ENCODE results near the gene SSH2.

DNA sequence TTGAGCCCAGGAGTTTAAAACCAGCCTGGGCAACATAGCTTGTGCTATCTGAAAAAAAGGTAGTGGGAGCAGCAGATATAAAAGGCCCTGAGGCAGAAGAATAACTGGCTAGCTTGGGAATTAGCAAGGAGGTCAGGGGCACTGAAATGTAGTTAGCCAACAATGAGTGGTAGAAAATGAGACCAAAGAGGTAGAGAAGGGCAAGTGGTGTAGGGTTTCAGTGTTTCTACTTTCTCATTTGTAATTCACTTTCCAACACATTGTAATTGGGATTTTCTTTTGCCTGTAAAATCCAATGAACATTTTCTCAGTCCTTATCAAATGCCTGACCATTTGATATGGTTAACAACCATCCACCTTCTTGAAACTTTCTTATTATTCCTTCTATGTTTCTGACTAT lies 212.2 kb downstream of the SSH2 start:
- TF ChIP-seq EZH2 (IDR thresholded peaks at IDR 0.05; ENCODE audit: low read depth): no peak
- TF ChIP-seq, protein P1, sequence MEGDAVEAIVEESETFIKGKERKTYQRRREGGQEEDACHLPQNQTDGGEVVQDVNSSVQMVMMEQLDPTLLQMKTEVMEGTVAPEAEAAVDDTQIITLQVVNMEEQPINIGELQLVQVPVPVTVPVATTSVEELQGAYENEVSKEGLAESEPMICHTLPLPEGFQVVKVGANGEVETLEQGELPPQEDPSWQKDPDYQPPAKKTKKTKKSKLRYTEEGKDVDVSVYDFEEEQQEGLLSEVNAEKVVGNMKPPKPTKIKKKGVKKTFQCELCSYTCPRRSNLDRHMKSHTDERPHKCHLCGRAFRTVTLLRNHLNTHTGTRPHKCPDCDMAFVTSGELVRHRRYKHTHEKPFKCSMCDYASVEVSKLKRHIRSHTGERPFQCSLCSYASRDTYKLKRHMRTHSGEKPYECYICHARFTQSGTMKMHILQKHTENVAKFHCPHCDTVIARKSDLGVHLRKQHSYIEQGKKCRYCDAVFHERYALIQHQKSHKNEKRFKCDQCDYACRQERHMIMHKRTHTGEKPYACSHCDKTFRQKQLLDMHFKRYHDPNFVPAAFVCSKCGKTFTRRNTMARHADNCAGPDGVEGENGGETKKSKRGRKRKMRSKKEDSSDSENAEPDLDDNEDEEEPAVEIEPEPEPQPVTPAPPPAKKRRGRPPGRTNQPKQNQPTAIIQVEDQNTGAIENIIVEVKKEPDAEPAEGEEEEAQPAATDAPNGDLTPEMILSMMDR (conservative IDR thresholded peaks at IDR 0.05): no peak
